Neuronal stem cell (in vitro differentiated cells): ENCODE results near the gene PTPN4.

Source experiments
- DNase-seq: peaks from one replicate; pipeline ENCODE4 v3.0.0-alpha.2; 2013; ENCODE audit warnings: low spot score
- H2AFZ ChIP-seq: one replicate; pipeline ENCODE4 v1.6.1; 2013; ENCODE audit warnings: mild to moderate bottlenecking, low read length, inconsistent platforms
- H2AK5ac ChIP-seq: 2 replicates; pipeline ENCODE4 v1.6.1; 2013; ENCODE audit warnings: low read depth, mild to moderate bottlenecking, inconsistent platforms, low read length, moderate library complexity, mixed read lengths
- H2BK120ac ChIP-seq: 2 replicates; pipeline ENCODE4 v1.6.1; 2013; ENCODE audit warnings: low read depth, mild to moderate bottlenecking, inconsistent platforms, low read length, moderate library complexity, mixed read lengths
- H2BK12ac ChIP-seq: one replicate; pipeline ENCODE4 v1.6.1; 2013; ENCODE audit warnings: low read length, inconsistent platforms
- H2BK15ac ChIP-seq: 2 replicates; pipeline ENCODE4 v1.6.1; 2013; ENCODE audit warnings: mild to moderate bottlenecking, low read length, inconsistent platforms, mixed read lengths
- H2BK5ac ChIP-seq: one replicate; pipeline ENCODE4 v1.6.1; 2013; ENCODE audit warnings: inconsistent platforms, mild to moderate bottlenecking, low read length, moderate library complexity
- H3K14ac ChIP-seq: one replicate; pipeline ENCODE4 v1.6.1; 2013; ENCODE audit warnings: low read length, inconsistent platforms
- H3K18ac ChIP-seq: 2 replicates; pipeline ENCODE4 v1.6.1; 2013; ENCODE audit warnings: low read length, inconsistent platforms
- H3K23ac ChIP-seq: 2 replicates; pipeline ENCODE4 v1.6.1; 2013; ENCODE audit warnings: low read depth, mild to moderate bottlenecking, mixed read lengths, low read length, inconsistent platforms; ENCODE audit not compliant: poor library complexity
- H3K27ac ChIP-seq: replicated peaks from 3 replicates; pipeline ENCODE4 v1.5.1; 2013; ENCODE audit warnings: low read length, inconsistent platforms
- H3K27me3 ChIP-seq, 3 experiments: 2 replicates each; pipeline ENCODE4 v1.6.1; 2013; ENCODE audit warnings: low read length in 3 of 3, mild to moderate bottlenecking in 2 of 3, inconsistent platforms in 1 of 3, low read depth in 1 of 3, mixed read lengths in 1 of 3, moderate library complexity in 1 of 3; ENCODE audit not compliant: control insufficient read depth in 3 of 3, insufficient read depth in 3 of 3
- H3K36me3 ChIP-seq, 2 donors: replicated peaks in 1 of 2; 2 replicates each; pipeline ENCODE4 v1.6.1; 2013; ENCODE audit warnings: low read length in 2 of 2; ENCODE audit not compliant: control insufficient read depth in 2 of 2, insufficient read depth in 2 of 2
- H3K4ac ChIP-seq: 2 replicates; pipeline ENCODE4 v1.6.1; 2013; ENCODE audit warnings: inconsistent platforms, mild to moderate bottlenecking, low read length, moderate library complexity
- H3K4me1 ChIP-seq, 2 donors: 1 replicate in 1 of 2; 2 replicates in 1 of 2; pipeline ENCODE4 v1.6.1; 2013; ENCODE audit warnings: low read length in 2 of 2, low read depth in 1 of 2; ENCODE audit not compliant: control insufficient read depth in 2 of 2, insufficient read depth in 1 of 2
- H3K4me2 ChIP-seq: one replicate; pipeline ENCODE4 v1.6.1; 2013; ENCODE audit warnings: mild to moderate bottlenecking, low read length, inconsistent platforms; ENCODE audit not compliant: insufficient read depth, poor library complexity, severe bottlenecking
- H3K4me3 ChIP-seq, 2 donors: 2 replicates each; pipeline ENCODE4 v1.5.1; 2013; ENCODE audit warnings: low read length in 2 of 2, mild to moderate bottlenecking in 2 of 2, inconsistent platforms in 1 of 2, moderate library complexity in 1 of 2
- H3K79me1 ChIP-seq: one replicate; pipeline ENCODE4 v1.6.1; 2013; ENCODE audit warnings: low read depth, mild to moderate bottlenecking, inconsistent platforms, low read length, moderate library complexity
- H3K9ac ChIP-seq: one replicate; pipeline ENCODE4 v1.6.1; 2013; ENCODE audit warnings: mild to moderate bottlenecking, low read depth, low read length, inconsistent platforms; ENCODE audit not compliant: poor library complexity
- H3K9me3 ChIP-seq, 2 donors: replicated peaks in 1 of 2; 2 replicates each; pipeline versions ENCODE3 to v1.6.1; 2013; ENCODE audit warnings: low read length in 2 of 2, mild to moderate bottlenecking in 2 of 2, inconsistent platforms in 1 of 2, low read depth in 1 of 2, mixed read lengths in 1 of 2, moderate library complexity in 1 of 2; ENCODE audit not compliant: control insufficient read depth in 2 of 2, insufficient read depth in 1 of 2
- H4K8ac ChIP-seq: one replicate; pipeline ENCODE4 v1.6.1; 2013; ENCODE audit warnings: low read depth, mild to moderate bottlenecking, inconsistent platforms, low read length, moderate library complexity
- H4K91ac ChIP-seq: one replicate; pipeline ENCODE4 v1.6.1; 2013; ENCODE audit warnings: low read length, low read depth, mild to moderate bottlenecking, inconsistent platforms; ENCODE audit not compliant: poor library complexity
- WGBS, 2 donors: extraction: QIAGEN DNeasy Blood & Tissue Kit; methylation state at CpG; one replicate each; pipeline ENCODE4 v1.1.7; 2013; ENCODE audit warnings: missing lambda C conversion rate in 2 of 2, mixed read lengths in 1 of 2; ENCODE audit not compliant: insufficient read length in 2 of 2, insufficient replicate concordance in 1 of 2; ENCODE audit errors: extremely low coverage in 2 of 2; 5-methylcytosine and 5-hydroxymethylcytosine counted together

The PTPN4 gene

GRCh38 chr2:119864318-119864717, 104.6 kb downstream of the PTPN4 start:
- DNase-seq: no peak

GRCh38 chr2:119871725-119872124, 112.0 kb downstream of the PTPN4 start:
- H3K9me3 ChIP-seq: no peaks in the 10 kb centered on the region
- no CpG with 5 or more reads among the region's 3 CpGs for WGBS, 2 donors
- no peak overlapping the region for H3K27ac ChIP-seq
- no peak overlapping the region for H3K4me3 ChIP-seq
- DNase-seq: no peak
- no peak overlapping the region for H3K4me2 ChIP-seq
- H2BK15ac ChIP-seq: no peak overlapping the region
- H3K79me1 ChIP-seq: no peaks in the 10 kb centered on the region
- no peak overlapping the region for H3K18ac ChIP-seq
- H2AFZ ChIP-seq: no peak overlapping the region
- H3K14ac ChIP-seq: no peak overlapping the region
- H4K8ac ChIP-seq: no peak overlapping the region
- no peak overlapping the region for H2BK5ac ChIP-seq
- no peak overlapping the region for H2BK12ac ChIP-seq
- H2AK5ac ChIP-seq: no peak overlapping the region
- H3K27me3 ChIP-seq: no peaks in the 10 kb centered on the region
- no peak overlapping the region for H2BK120ac ChIP-seq
- H3K9ac ChIP-seq: no peak overlapping the region
- H3K4ac ChIP-seq: no peak overlapping the region
- H3K4me1 ChIP-seq: no peaks in the 10 kb centered on the region
- H3K23ac ChIP-seq: no peak overlapping the region
- H4K91ac ChIP-seq: no peak overlapping the region
- H3K36me3 ChIP-seq: no peaks in the 10 kb centered on the region

More at GRCh38 chr2:119864318-119864717, 104.6 kb downstream of the PTPN4 start:
- no CpG with 5 or more reads among the region's 3 CpGs for WGBS, 2 donors
- no peak overlapping the region for H3K27ac ChIP-seq
- H3K4me3 ChIP-seq: no peak overlapping the region
- no peak overlapping the region for H2BK5ac ChIP-seq
- H2AFZ ChIP-seq: no peak overlapping the region
- H3K79me1 ChIP-seq: no peaks in the 10 kb centered on the region
- no peak overlapping the region for H3K18ac ChIP-seq
- no peak overlapping the region for H2AK5ac ChIP-seq
- peaks cover 0 to 2% of the 10 kb centered on the region in 2 donors for H3K4me1 ChIP-seq
- H3K27me3 ChIP-seq: no peaks in the 10 kb centered on the region
- H3K4ac ChIP-seq: no peak overlapping the region
- no peak overlapping the region for H3K4me2 ChIP-seq
- H3K14ac ChIP-seq: no peak overlapping the region
- no peaks in the 10 kb centered on the region for H3K9me3 ChIP-seq
- no peak overlapping the region for H2BK12ac ChIP-seq
- no peak overlapping the region for H4K8ac ChIP-seq
- H2BK15ac ChIP-seq: no peak overlapping the region
- H3K9ac ChIP-seq: no peak overlapping the region
- H2BK120ac ChIP-seq: no peak overlapping the region
- no peak overlapping the region for H3K23ac ChIP-seq
- H4K91ac ChIP-seq: no peak overlapping the region
- H3K36me3 ChIP-seq: no peaks in the 10 kb centered on the region

- no peak overlapping the region for H3K9ac ChIP-seq
- H3K4me2 ChIP-seq: no peak overlapping the region
- H4K91ac ChIP-seq: no peak overlapping the region
- H3K4me3 ChIP-seq: no peak overlapping the region
- H2AK5ac ChIP-seq: no peak overlapping the region
- H3K14ac ChIP-seq: no peak overlapping the region
- no peaks in the 10 kb centered on the region for H3K9me3 ChIP-seq
- no peak overlapping the region for H3K23ac ChIP-seq
- H3K27ac ChIP-seq: no peak overlapping the region
- H3K4ac ChIP-seq: no peak overlapping the region
- WGBS, 2 donors: no CpG with 5 or more reads among the region's 4 CpGs
- no peak for DNase-seq
- H3K36me3 ChIP-seq: no peaks in the 10 kb centered on the region
- no peak overlapping the region for H2BK15ac ChIP-seq
- H3K4me1 ChIP-seq: no peaks in the 10 kb centered on the region
- H4K8ac ChIP-seq: no peak overlapping the region
- no peak overlapping the region for H3K18ac ChIP-seq
- H2BK120ac ChIP-seq: no peak overlapping the region
- H3K27me3 ChIP-seq: no peaks in the 10 kb centered on the region
- H3K79me1 ChIP-seq: no peaks in the 10 kb centered on the region
- no peak overlapping the region for H2AFZ ChIP-seq
- H2BK12ac ChIP-seq: no peak overlapping the region
- no peak overlapping the region for H2BK5ac ChIP-seq
These were observed 113.9 kb downstream of the PTPN4 start for GRCh38 chr2:119873350-119874315.

- H3K14ac ChIP-seq: no peak overlapping the region
- H3K27ac ChIP-seq: no peak overlapping the region
- H4K8ac ChIP-seq: no peak overlapping the region
- H3K79me1 ChIP-seq: no peaks in the 10 kb centered on the region
- H3K23ac ChIP-seq: no peak overlapping the region
- no peak for DNase-seq
- H3K9me3 ChIP-seq: no peaks in the 10 kb centered on the region
- peaks cover 0 to 7% of the 10 kb centered on the region in 2 donors for H3K36me3 ChIP-seq
- no peak overlapping the region for H2BK12ac ChIP-seq
- no peak overlapping the region for H2BK15ac ChIP-seq
- no peak overlapping the region for H3K9ac ChIP-seq
- H2BK5ac ChIP-seq: no peak overlapping the region
- H3K4me2 ChIP-seq: no peak overlapping the region
- no peak overlapping the region for H2BK120ac ChIP-seq
- H4K91ac ChIP-seq: no peak overlapping the region
- H3K4me3 ChIP-seq: no peak overlapping the region
- H3K27me3 ChIP-seq: no peaks in the 10 kb centered on the region
- no peak overlapping the region for H2AFZ ChIP-seq
- H2AK5ac ChIP-seq: no peak overlapping the region
- H3K4me1 ChIP-seq: no peaks in the 10 kb centered on the region
- H3K4ac ChIP-seq: no peak overlapping the region
- no peak overlapping the region for H3K18ac ChIP-seq
These were observed 119.8 kb downstream of the PTPN4 start for GRCh38 chr2:119879502-119879901.
